B cell (primary cell): Measurements from ENCODE around the gene SPINK1.

ENCODE experiments used
- EZH2 ChIP-seq: IDR thresholded peaks from 2 replicates; pipeline ENCODE4 v1.6.1; 2012; ENCODE audit warnings: borderline replicate concordance, low read depth, mild to moderate bottlenecking, moderate library complexity, low read length; ENCODE audit not compliant: insufficient read depth, poor library complexity, severe bottlenecking
- TF ChIP-seq, protein P1 (sequence below): fragments of 200-600 bp; IDR thresholded peaks from one replicate; pipeline ENCODE4 v1.8.0; 2022; ENCODE audit warnings: antibody characterized with exemption, mild to moderate bottlenecking

DNA sequence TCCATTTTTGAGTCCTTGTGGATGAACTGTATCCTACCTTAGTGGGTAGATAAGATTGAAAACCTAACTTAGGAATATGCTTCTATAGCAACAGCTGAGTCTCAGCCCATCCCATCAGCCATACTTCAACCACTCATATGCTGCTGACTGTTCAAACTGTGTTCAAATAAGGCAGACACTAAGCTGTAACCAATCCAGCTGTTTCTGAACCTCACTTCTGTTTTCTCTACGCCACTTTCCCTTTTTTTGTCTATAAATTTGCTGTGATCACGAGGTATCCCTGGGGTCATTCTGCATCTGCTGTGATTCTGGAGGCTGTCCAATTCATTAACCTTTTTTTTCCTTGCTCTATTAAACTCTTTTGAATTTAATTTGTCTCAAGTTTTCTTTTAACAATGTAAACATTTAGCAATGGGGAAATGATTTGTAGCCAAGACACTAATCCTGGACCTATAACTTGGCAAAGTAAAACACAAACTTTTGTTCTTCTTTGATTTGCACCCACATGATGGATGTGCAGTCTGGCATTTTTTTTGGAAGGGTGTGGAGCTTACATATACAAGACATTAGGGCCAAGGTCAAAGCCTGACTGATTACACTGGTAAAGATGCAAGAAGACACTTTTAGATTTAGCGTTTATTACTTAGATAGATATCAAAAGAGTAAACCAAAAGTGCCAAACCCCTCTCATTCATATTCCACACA lies 32.1 kb upstream of the SPINK1 start:
- TF ChIP-seq, protein P1, sequence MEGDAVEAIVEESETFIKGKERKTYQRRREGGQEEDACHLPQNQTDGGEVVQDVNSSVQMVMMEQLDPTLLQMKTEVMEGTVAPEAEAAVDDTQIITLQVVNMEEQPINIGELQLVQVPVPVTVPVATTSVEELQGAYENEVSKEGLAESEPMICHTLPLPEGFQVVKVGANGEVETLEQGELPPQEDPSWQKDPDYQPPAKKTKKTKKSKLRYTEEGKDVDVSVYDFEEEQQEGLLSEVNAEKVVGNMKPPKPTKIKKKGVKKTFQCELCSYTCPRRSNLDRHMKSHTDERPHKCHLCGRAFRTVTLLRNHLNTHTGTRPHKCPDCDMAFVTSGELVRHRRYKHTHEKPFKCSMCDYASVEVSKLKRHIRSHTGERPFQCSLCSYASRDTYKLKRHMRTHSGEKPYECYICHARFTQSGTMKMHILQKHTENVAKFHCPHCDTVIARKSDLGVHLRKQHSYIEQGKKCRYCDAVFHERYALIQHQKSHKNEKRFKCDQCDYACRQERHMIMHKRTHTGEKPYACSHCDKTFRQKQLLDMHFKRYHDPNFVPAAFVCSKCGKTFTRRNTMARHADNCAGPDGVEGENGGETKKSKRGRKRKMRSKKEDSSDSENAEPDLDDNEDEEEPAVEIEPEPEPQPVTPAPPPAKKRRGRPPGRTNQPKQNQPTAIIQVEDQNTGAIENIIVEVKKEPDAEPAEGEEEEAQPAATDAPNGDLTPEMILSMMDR: no peak
- no peak for TF ChIP-seq EZH2
